B cell (primary cell): ENCODE measurements around the gene AKT2. TPM values are rescaled to one million over a fixed set of nuclear protein-coding genes. Genes with fewer than 3 reads are reported as not detected.

Experiments
- ATAC-seq: fragments of 200-7000 bp; cut with Tn5 transposase; one replicate; pipeline ENCODE4 v1.10.0; 2021; ENCODE audit warnings: low read depth, mild to moderate bottlenecking, moderate number of reproducible peaks, moderate library complexity
- CTCF ChIA-PET: fragments of 350-600 bp; sonication (Branson Sonifier 250); formaldehyde crosslinking; loops from one replicate; lab custom pipeline; 2021; ENCODE audit warnings: antibody characterized with exemption, inconsistent platforms; lab: Charles Lee
- POLR2A ChIA-PET: fragments of 350-600 bp; sonication (Branson Sonifier 250); formaldehyde crosslinking; loops from one replicate; lab custom pipeline; 2021; ENCODE audit warnings: antibody characterized with exemption; lab: Charles Lee
- DNase-seq: peaks from one replicate; pipeline ENCODE4 v3.0.0; 2013
- H2AFZ ChIP-seq: 2 replicates; pipeline ENCODE4 v1.6.1; 2012; ENCODE audit warnings: mild to moderate bottlenecking, low read depth, low read length; ENCODE audit not compliant: insufficient read depth, poor library complexity, severe bottlenecking
- H3K27ac ChIP-seq, 2 donors: 1 replicate in 1 of 2; 2 replicates in 1 of 2; pipeline ENCODE4 v1.5.1; 2012 to 2013; ENCODE audit warnings: low read length in 2 of 2, mild to moderate bottlenecking in 2 of 2, moderate library complexity in 1 of 2
- H3K27me3 ChIP-seq, 4 experiments: fragments of 200-600 bp in 1 of 4; sonication (generic) in 1 of 4; replicated peaks in 1 of 4; 1 replicate in 2 of 4; 2 replicates in 2 of 4; pipeline versions ENCODE4 v1.6.1 to v1.7.0; 2013 to 2016; ENCODE audit warnings: low read length in 3 of 4, mild to moderate bottlenecking in 2 of 4, mixed read lengths in 1 of 4, moderate library complexity in 1 of 4; ENCODE audit not compliant: insufficient read depth in 4 of 4, control insufficient read depth in 3 of 4; ENCODE audit errors: control extremely low read depth in 1 of 4
- H3K36me3 ChIP-seq, 2 experiments: replicated peaks in 1 of 2; 1 replicate in 1 of 2; 2 replicates in 1 of 2; pipeline versions ENCODE4 v1.6.1 to v1.7.1; 2013; ENCODE audit warnings: low read length in 1 of 2; ENCODE audit not compliant: insufficient read depth in 2 of 2, control insufficient read depth in 1 of 2; ENCODE audit errors: control extremely low read depth in 1 of 2, extremely low read depth in 1 of 2
- H3K4me1 ChIP-seq, 2 donors: fragments of 200-600 bp in 1 of 2; sonication (generic) in 1 of 2; 1 replicate in 1 of 2; 2 replicates in 1 of 2; pipeline versions ENCODE4 v1.5.1 to v1.6.1; 2013 to 2017; ENCODE audit warnings: low read length in 2 of 2; ENCODE audit not compliant: control insufficient read depth in 2 of 2, insufficient read depth in 2 of 2
- H3K4me2 ChIP-seq: replicated peaks from 2 replicates; pipeline ENCODE3; 2012; ENCODE audit warnings: mild to moderate bottlenecking, low read depth, low read length; ENCODE audit not compliant: poor library complexity, severe bottlenecking
- H3K4me3 ChIP-seq, 5 experiments: fragments of 200-600 bp in 1 of 5; sonication (generic) in 1 of 5; 1 replicate in 3 of 5; 2 replicates in 2 of 5; pipeline versions ENCODE4 v1.5.1 to v1.7.0; 2011 to 2016; ENCODE audit warnings: low read length in 4 of 5, mild to moderate bottlenecking in 4 of 5, low read depth in 2 of 5, control low read depth in 1 of 5, moderate library complexity in 1 of 5; ENCODE audit not compliant: insufficient read depth in 1 of 5; ENCODE audit errors: control extremely low read depth in 1 of 5, extremely low read depth in 1 of 5
- H3K79me2 ChIP-seq: fragments of 200-600 bp; sonication (generic); one replicate; pipeline ENCODE4 v1.6.0; 2016; ENCODE audit warnings: low read length; ENCODE audit not compliant: control insufficient read depth, insufficient read depth
- H3K9ac ChIP-seq: fragments of 200-600 bp; sonication (generic); 2 replicates; pipeline ENCODE4 v1.6.1; 2017; ENCODE audit warnings: mild to moderate bottlenecking, low read length, moderate library complexity
- H3K9me3 ChIP-seq, 3 donors: one replicate each; pipeline versions ENCODE4 v1.6.1 to v1.7.1; 2013; ENCODE audit warnings: low read length in 2 of 3; ENCODE audit not compliant: control insufficient read depth in 2 of 3, insufficient read depth in 1 of 3; ENCODE audit errors: control extremely low read depth in 1 of 3
- H4K20me1 ChIP-seq: 2 replicates; pipeline ENCODE4 v1.6.0; 2012; ENCODE audit warnings: mild to moderate bottlenecking, low read length; ENCODE audit not compliant: insufficient read depth, control insufficient read depth, poor library complexity, severe bottlenecking
- H3K27ac Mint-ChIP-seq: one replicate; pipeline ENCODE4 v1.8.0; 2021; ENCODE audit warnings: mixed read lengths
- H3K27me3 Mint-ChIP-seq: one replicate; pipeline ENCODE4 v1.8.0; 2021; ENCODE audit warnings: mixed read lengths
- H3K4me1 Mint-ChIP-seq: one replicate; pipeline ENCODE4 v1.8.0; 2021; ENCODE audit warnings: mixed read lengths
- H3K4me3 Mint-ChIP-seq: one replicate; pipeline ENCODE4 v1.8.0; 2021; ENCODE audit warnings: mixed read lengths
- H3K9me3 Mint-ChIP-seq: one replicate; pipeline ENCODE4 v1.8.0; 2022; ENCODE audit warnings: mixed read lengths; ENCODE audit not compliant: insufficient read depth
- CTCF ChIP-seq: fragments of 200-600 bp; IDR thresholded peaks from one replicate; pipeline ENCODE4 v1.8.0; 2022; ENCODE audit warnings: antibody characterized with exemption, mild to moderate bottlenecking
- EZH2 ChIP-seq: IDR thresholded peaks from 2 replicates; pipeline ENCODE4 v1.6.1; 2012; ENCODE audit warnings: borderline replicate concordance, low read depth, mild to moderate bottlenecking, moderate library complexity, low read length; ENCODE audit not compliant: insufficient read depth, poor library complexity, severe bottlenecking
- WGBS: methylation state at CpG from one replicate; pipeline ENCODE4 v1.1.5; 2013; ENCODE audit warnings: missing lambda C conversion rate; ENCODE audit not compliant: insufficient coverage; 5-methylcytosine and 5-hydroxymethylcytosine counted together
- intact Hi-C: fragments of 100-400 bp; cut with micrococcal nuclease; formaldehyde crosslinking; loops from one replicate; pipeline ENCODE4 v1.10.0; 2022
- polyA plus RNA-seq: library from polyadenylated mRNA; depleted of rRNA; stranded (reverse); fragments of >200 nt; gene quantifications from 2 replicates; pipeline ENCODE4 v1.2.3, GENCODE V29; 2012
- total RNA-seq, 2 donors: library from RNA; stranded (reverse); fragments of 120-200 nt in 1 of 2; gene quantifications; 1 replicate in 1 of 2; 2 replicates in 1 of 2; pipeline versions ENCODE4 v1.2.3 to v1.2.4, GENCODE V29; 2013 to 2022

AKT2 gene
- total and polyA plus RNA-seq, 2 donors (not counting 1 experiment from before 2014, with no cell fraction given): 195 to 243 TPM

- TF ChIP-seq EZH2 (no peak), CTCF (no peak)
- POLR2A ChIA-PET: interaction anchor here (0.6 kb wide), 1 partner anchor 21 kb away, joined by 4 read pairs; no protein-coding TSS in a partner anchor
- Mint-ChIP-seq H3K27me3 (no peaks in the 10 kb centered on the region), H3K4me3 (no peak overlapping the region), H3K4me1 (no peaks in the 10 kb centered on the region), H3K9me3 (no peaks in the 10 kb centered on the region), H3K27ac (no peak overlapping the region)
- no peak for ATAC-seq
- H3K27me3 ChIP-seq: no peaks in the 10 kb centered on the region
- H3K27ac ChIP-seq: no peak overlapping the region
- no peak overlapping the region for H3K4me3 ChIP-seq
- no peaks in the 10 kb centered on the region for H3K9me3 ChIP-seq
- no peak overlapping the region for H3K9ac ChIP-seq
- WGBS: no CpG with 5 or more reads among the region's 3 CpGs
- intact Hi-C loops: no loop called here
- H3K4me1 ChIP-seq: no peaks in the 10 kb centered on the region
- H4K20me1 ChIP-seq: no peaks in the 10 kb centered on the region
- no peak overlapping the region for H3K4me2 ChIP-seq
- H2AFZ ChIP-seq: no peak overlapping the region
- H3K36me3 ChIP-seq: no peaks in the 10 kb centered on the region
- CTCF ChIA-PET: no interaction called here
- DNase-seq: no peak
- no peaks in the 10 kb centered on the region for H3K79me2 ChIP-seq
Observed at GRCh38 chr19:40298026-40298425, 12.9 kb upstream of the AKT2 start.

DNA sequence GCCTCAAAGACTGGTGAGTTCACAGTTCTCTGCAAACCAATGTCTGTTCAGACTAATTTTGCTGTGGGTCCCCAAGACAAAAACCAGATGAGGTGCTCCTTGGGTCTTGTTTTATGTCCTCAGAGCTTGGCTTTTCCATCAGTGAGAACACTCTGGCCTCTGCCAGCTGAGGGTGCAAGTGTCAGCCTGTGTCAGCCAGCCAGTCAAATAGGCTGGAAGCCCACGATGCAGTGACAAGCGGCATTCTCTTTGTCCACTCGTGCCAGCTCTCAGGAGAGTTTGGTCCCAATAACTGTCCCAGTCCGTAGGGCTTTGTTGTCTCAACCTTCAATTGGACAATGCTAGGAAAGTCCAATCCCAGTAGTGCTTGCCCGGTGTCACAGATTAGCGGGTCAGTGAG, 9.4 kb upstream of the AKT2 start:
- TF ChIP-seq EZH2 (no peak), CTCF (no peak)
- CTCF ChIA-PET: interaction anchor here (1.6 kb wide), 1 partner anchor 11 kb away, joined by 5 read pairs; no protein-coding TSS in a partner anchor

More for the DNA sequence above, 9.4 kb upstream of the AKT2 start:
- H3K4me3 Mint-ChIP-seq: no peak overlapping the region
- H3K79me2 ChIP-seq: no peaks in the 10 kb centered on the region
- no peaks in the 10 kb centered on the region for H4K20me1 ChIP-seq
- no peak overlapping the region for H3K9ac ChIP-seq
- ATAC-seq (no peak), DNase-seq (no peak)
- H3K4me3 ChIP-seq: no peak overlapping the region
- H3K4me1 ChIP-seq: no peaks in the 10 kb centered on the region
- intact Hi-C loops: no loop called here
- no peaks in the 10 kb centered on the region for H3K36me3 ChIP-seq
- H3K27me3 ChIP-seq: no peaks in the 10 kb centered on the region
- H2AFZ ChIP-seq: no peak overlapping the region
- WGBS: 94% methylated on average over 6 of the region's 6 CpGs
- no peaks in the 10 kb centered on the region for H3K27me3 Mint-ChIP-seq
- H3K9me3 Mint-ChIP-seq: no peaks in the 10 kb centered on the region
- no peak overlapping the region for H3K4me2 ChIP-seq
- no peak overlapping the region for H3K27ac Mint-ChIP-seq
- H3K4me1 Mint-ChIP-seq: no peaks in the 10 kb centered on the region
- POLR2A ChIA-PET: no interaction called here
- H3K27ac ChIP-seq: no peak overlapping the region
- H3K9me3 ChIP-seq: no peaks in the 10 kb centered on the region
